Upper lobe of right lung (tissue), 1 donor: ENCODE measurements around the gene COL4A1. TPM values are rescaled to one million over a fixed set of nuclear protein-coding genes. Genes with fewer than 3 reads are reported as not detected.
A peak's percentile ranks its signal among the peaks of the same experiment; 100 is the strongest.

Experiments used
- ATAC-seq: fragments of 200-7000 bp; cut with Tn5 transposase; one replicate; pipeline ENCODE4 v1.9.1; 2020; ENCODE audit warnings: mild to moderate bottlenecking, moderate library complexity
- DNase-seq: peaks from one replicate; pipeline ENCODE4 v3.0.0-alpha.2; 2020
- H3K27ac ChIP-seq: fragments of 200-600 bp; one replicate; pipeline ENCODE4 v1.8.0; 2022
- H3K27me3 ChIP-seq: fragments of 200-600 bp; one replicate; pipeline ENCODE4 v1.8.0; 2022; ENCODE audit warnings: mild to moderate bottlenecking
- H3K36me3 ChIP-seq: fragments of 200-600 bp; one replicate; pipeline ENCODE4 v1.8.0; 2022
- H3K4me1 ChIP-seq: fragments of 200-600 bp; one replicate; pipeline ENCODE4 v1.8.0; 2022
- H3K4me3 ChIP-seq: fragments of 200-600 bp; one replicate; pipeline ENCODE4 v1.8.0; 2022; ENCODE audit warnings: mild to moderate bottlenecking
- H3K9me3 ChIP-seq: fragments of 200-600 bp; one replicate; pipeline ENCODE4 v1.8.0; 2022
- CTCF ChIP-seq: fragments of 200-600 bp; IDR thresholded peaks from one replicate; pipeline ENCODE4 v1.8.0; 2022; ENCODE audit warnings: antibody characterized with exemption
- intact Hi-C: fragments of 100-400 bp; cut with DNase I; formaldehyde crosslinking; loops from one replicate; pipeline ENCODE4 v1.11.0; 2022
- total RNA-seq: library from RNA; stranded (reverse); fragmentation: NEBNext Ultra II Directional; extraction: Animal tissue kit (Norgen Biotek cat#: 25700); gene quantifications from one replicate; pipeline ENCODE4 v1.2.1, GENCODE V29; 2021
- donor health status: DM: no; HTN: yes; CAD: no; lungs with severe emphysema.

Gene COL4A1
- total RNA-seq, 1 donor from 2014 or later: 242 TPM

- H3K4me1 ChIP-seq: no peaks in the 10 kb centered on the region
- no peak overlapping the region for H3K4me3 ChIP-seq
- ATAC-seq (no peak), DNase-seq (no peak)
- peak; percentile 35 for TF ChIP-seq CTCF
- no peak overlapping the region for H3K27ac ChIP-seq
- H3K36me3 ChIP-seq: no peaks in the 10 kb centered on the region
- H3K27me3 ChIP-seq: no peaks in the 10 kb centered on the region
- intact Hi-C loops: no loop called here
- H3K9me3 ChIP-seq: no peaks in the 10 kb centered on the region
Observed at GRCh38 chr13:110107568-110108347, 199.2 kb downstream of the COL4A1 start.

- H3K27ac ChIP-seq: no peak overlapping the region
- intact Hi-C loops: no loop called here
- DNase-seq: no peak
Observed at GRCh38 chr13:110106726-110107125, 200.2 kb downstream of the COL4A1 start.

GRCh38 chr13:110105136-110105535 lies 201.8 kb downstream of the COL4A1 start:
- intact Hi-C loops: no loop called here
- Histone ChIP-seq H3K4me1 (no peaks in the 10 kb centered on the region), H3K27ac (no peak overlapping the region), H3K4me3 (no peak overlapping the region), H3K9me3 (no peaks in the 10 kb centered on the region), H3K27me3 (no peaks in the 10 kb centered on the region), H3K36me3 (no peaks in the 10 kb centered on the region)
- ATAC-seq (peak; percentile 62), DNase-seq (no peak)
- TF ChIP-seq CTCF: no peak

More at GRCh38 chr13:110106726-110107125, 200.2 kb downstream of the COL4A1 start:
- Histone ChIP-seq H3K4me1 (no peaks in the 10 kb centered on the region), H3K9me3 (no peaks in the 10 kb centered on the region), H3K4me3 (no peak overlapping the region), H3K36me3 (no peaks in the 10 kb centered on the region), H3K27me3 (no peaks in the 10 kb centered on the region)
- no peak for ATAC-seq
- TF ChIP-seq CTCF: no peak

GRCh38 chr13:110103534-110103933 lies 203.4 kb downstream of the COL4A1 start:
- intact Hi-C loops: no loop called here

GRCh38 chr13:110103026-110103425 lies 203.9 kb downstream of the COL4A1 start:
- intact Hi-C loops: no loop called here
- no peaks in the 10 kb centered on the region for H3K27me3 ChIP-seq
- no peaks in the 10 kb centered on the region for H3K4me1 ChIP-seq
- no peak for TF ChIP-seq CTCF
- no peak overlapping the region for H3K4me3 ChIP-seq
- ATAC-seq (no peak), DNase-seq (no peak)
- H3K36me3 ChIP-seq: no peaks in the 10 kb centered on the region
- H3K9me3 ChIP-seq: peaks cover 6% of the 10 kb centered on the region
- H3K27ac ChIP-seq: no peak overlapping the region

More at GRCh38 chr13:110103534-110103933, 203.4 kb downstream of the COL4A1 start:
- DNase-seq: no peak
- no peak for ATAC-seq
- no peaks in the 10 kb centered on the region for H3K27me3 ChIP-seq
- H3K4me3 ChIP-seq: no peak overlapping the region
- no peaks in the 10 kb centered on the region for H3K4me1 ChIP-seq
- TF ChIP-seq CTCF: no peak
- H3K27ac ChIP-seq: no peak overlapping the region
- H3K9me3 ChIP-seq: peaks cover 6% of the 10 kb centered on the region
- H3K36me3 ChIP-seq: no peaks in the 10 kb centered on the region
